ENCODE results near the gene ZMYND12. TPM values are rescaled to one million over a fixed set of nuclear protein-coding genes. Genes with fewer than 3 reads are reported as not detected.

The ZMYND12 gene
- total RNA-seq, 2 experiments from 2014 or later, result not detected

DNA sequence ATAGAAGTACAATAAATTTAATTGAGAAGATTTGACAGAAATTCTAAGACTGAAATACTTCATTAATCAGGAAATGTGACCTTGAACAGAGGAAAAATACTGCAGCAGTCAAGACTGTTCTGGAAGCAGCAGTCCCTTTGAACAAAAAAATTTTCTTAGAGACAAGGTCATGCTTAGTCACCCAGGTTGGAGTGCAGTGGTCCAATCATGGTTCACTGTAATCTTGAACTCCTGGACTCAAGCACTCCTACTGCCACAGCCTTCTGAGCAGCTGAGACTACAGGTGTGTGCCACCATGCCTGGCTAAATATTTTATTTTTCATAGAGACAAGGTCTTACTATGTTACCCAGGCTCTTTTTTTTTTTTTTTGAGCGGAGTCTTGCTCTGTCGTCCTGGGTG is 5.4 kb upstream of the ZMYND12 start:
- BruUV-seq (replicated peaks), result no TSS peak
- H3K4me2 ChIP-seq (ENCODE audit: low read length), result no peak overlapping the region
- peaks cover 17% of the 10 kb centered on the region; the same call in 1 of the 2 replicates for H3K36me3 ChIP-seq (ENCODE audit: insufficient read depth, low read length)
- no peaks in the 10 kb centered on the region for H3K9me3 ChIP-seq (ENCODE audit: low read length)
- peaks cover 17% of the 10 kb centered on the region for H3K4me1 ChIP-seq (ENCODE audit: insufficient read depth, low read length, poor library complexity, severe bottlenecking)
- no peak overlapping the region for H3K4me3 ChIP-seq (ENCODE audit: low read depth, low read length, poor library complexity, severe bottlenecking)
- H3K79me2 ChIP-seq (ENCODE audit: insufficient read depth, low read depth, low read length), result peaks cover 4% of the 10 kb centered on the region; the same call in 1 of the 2 replicates
- TF ChIP-seq, protein P1, sequence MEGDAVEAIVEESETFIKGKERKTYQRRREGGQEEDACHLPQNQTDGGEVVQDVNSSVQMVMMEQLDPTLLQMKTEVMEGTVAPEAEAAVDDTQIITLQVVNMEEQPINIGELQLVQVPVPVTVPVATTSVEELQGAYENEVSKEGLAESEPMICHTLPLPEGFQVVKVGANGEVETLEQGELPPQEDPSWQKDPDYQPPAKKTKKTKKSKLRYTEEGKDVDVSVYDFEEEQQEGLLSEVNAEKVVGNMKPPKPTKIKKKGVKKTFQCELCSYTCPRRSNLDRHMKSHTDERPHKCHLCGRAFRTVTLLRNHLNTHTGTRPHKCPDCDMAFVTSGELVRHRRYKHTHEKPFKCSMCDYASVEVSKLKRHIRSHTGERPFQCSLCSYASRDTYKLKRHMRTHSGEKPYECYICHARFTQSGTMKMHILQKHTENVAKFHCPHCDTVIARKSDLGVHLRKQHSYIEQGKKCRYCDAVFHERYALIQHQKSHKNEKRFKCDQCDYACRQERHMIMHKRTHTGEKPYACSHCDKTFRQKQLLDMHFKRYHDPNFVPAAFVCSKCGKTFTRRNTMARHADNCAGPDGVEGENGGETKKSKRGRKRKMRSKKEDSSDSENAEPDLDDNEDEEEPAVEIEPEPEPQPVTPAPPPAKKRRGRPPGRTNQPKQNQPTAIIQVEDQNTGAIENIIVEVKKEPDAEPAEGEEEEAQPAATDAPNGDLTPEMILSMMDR (conservative IDR thresholded peaks at IDR 0.05; ENCODE audit: low read length), result no peak
- TF ChIP-seq EZH2phosphoT487 (IDR thresholded peaks at IDR 0.05; ENCODE audit: borderline replicate concordance, low read depth, low read length), result no peak
- POLR2A ChIA-PET, result no interaction called here
- CTCF ChIA-PET (ENCODE audit: unreplicated experiment), result no interaction called here
- no peak for DNase-seq (ENCODE audit: low spot score)
- H2AFZ ChIP-seq (ENCODE audit: low read length), result no peak overlapping the region
- intact Hi-C loops (cut with micrococcal nuclease; ENCODE audit: unreplicated experiment), result no loop called here
- no peak overlapping the region for H3K27ac ChIP-seq (ENCODE audit: low read depth, low read length, poor library complexity, severe bottlenecking)
- no peaks in the 10 kb centered on the region for H4K20me1 ChIP-seq (ENCODE audit: insufficient read depth, low read length)
- no peaks in the 10 kb centered on the region for H3K9me2 ChIP-seq (ENCODE audit: insufficient read depth, low read length)

DNA sequence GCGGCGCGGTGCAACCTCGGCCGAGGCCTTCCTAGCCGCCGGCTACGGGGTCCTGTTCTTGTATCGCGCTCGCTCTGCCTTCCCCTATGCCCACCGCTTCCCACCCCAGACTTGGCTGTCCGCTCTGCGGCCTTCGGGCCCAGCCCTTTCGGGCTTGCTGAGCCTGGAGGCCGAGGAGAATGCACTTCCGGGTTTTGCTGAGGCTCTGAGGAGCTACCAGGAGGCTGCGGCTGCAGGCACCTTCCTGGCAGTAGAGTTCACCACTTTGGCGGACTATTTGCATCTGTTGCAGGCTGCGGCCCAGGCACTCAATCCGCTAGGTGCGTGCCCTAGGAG is 900 bp upstream of the ZMYND12 start:
- no TSS peak for BruUV-seq (replicated peaks)
- ChIA-PET CTCF (ENCODE audit: unreplicated experiment) (no interaction called here), POLR2A (interaction anchor here (0.6 to 1.2 kb wide), 3 partner anchors 140 to 310 kb away, joined by 3 read pairs; partner anchors contain the start of genes C1orf50, P3H1 and YBX1)
- Histone ChIP-seq H3K4me1 (ENCODE audit: insufficient read depth, low read length, poor library complexity, severe bottlenecking) (peaks cover 13% of the 10 kb centered on the region), H4K20me1 (ENCODE audit: insufficient read depth, low read length) (no peaks in the 10 kb centered on the region), H3K36me3 (ENCODE audit: insufficient read depth, low read length) (peaks cover 17% of the 10 kb centered on the region; the same call in 1 of the 2 replicates), H3K9me2 (ENCODE audit: insufficient read depth, low read length) (no peaks in the 10 kb centered on the region), H3K4me3 (ENCODE audit: low read depth, low read length, poor library complexity, severe bottlenecking) (peak overlapping the region; percentile 74), H3K9me3 (ENCODE audit: low read length) (no peaks in the 10 kb centered on the region), H3K79me2 (ENCODE audit: insufficient read depth, low read depth, low read length) (peaks cover 4% of the 10 kb centered on the region; the same call in 1 of the 2 replicates), H2AFZ (ENCODE audit: low read length) (peak overlapping the region; percentile 99), H3K4me2 (ENCODE audit: low read length) (peak overlapping the region; percentile 79), H3K27ac (ENCODE audit: low read depth, low read length, poor library complexity, severe bottlenecking) (peak overlapping the region; percentile 69)
- peak; percentile 83 for DNase-seq (ENCODE audit: low spot score)
- intact Hi-C loops (cut with micrococcal nuclease; ENCODE audit: unreplicated experiment), result loop anchor here (2.0 kb wide), 1 partner anchor 122 kb away; the partner anchor contains the start of gene FOXJ3
- TF ChIP-seq, protein P1 (conservative IDR thresholded peaks at IDR 0.05; ENCODE audit: low read length), result no peak
- TF ChIP-seq EZH2phosphoT487 (IDR thresholded peaks at IDR 0.05; ENCODE audit: borderline replicate concordance, low read depth, low read length), result no peak

DNA sequence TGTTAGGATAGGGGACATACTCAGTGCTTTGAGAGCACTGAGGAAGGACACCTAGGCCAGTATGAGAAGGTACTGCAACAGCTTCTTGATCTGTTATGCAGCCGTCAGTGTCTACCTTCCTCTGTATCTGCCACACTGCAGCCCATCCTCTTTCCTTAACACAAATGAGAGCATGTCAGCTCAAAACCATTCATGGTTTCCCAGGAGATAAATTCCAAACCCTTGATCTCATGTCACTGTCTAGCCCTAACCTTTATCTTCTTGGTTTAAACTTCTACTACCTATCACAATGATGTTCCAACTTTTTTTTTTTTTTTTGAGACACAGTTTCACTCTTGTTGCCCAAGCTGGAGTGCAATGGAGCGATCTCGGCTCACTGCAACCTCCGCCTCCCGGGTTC is 1.4 kb downstream of the ZMYND12 start:
- no peak for DNase-seq (ENCODE audit: low spot score)
- TF ChIP-seq, protein P1 (conservative IDR thresholded peaks at IDR 0.05; ENCODE audit: low read length), result no peak
- no peak for TF ChIP-seq EZH2phosphoT487 (IDR thresholded peaks at IDR 0.05; ENCODE audit: borderline replicate concordance, low read depth, low read length)
- H4K20me1 ChIP-seq (ENCODE audit: insufficient read depth, low read length), result no peaks in the 10 kb centered on the region
- BruUV-seq (replicated peaks), result no TSS peak
- no peak overlapping the region for H3K27ac ChIP-seq (ENCODE audit: low read depth, low read length, poor library complexity, severe bottlenecking)
- H3K4me3 ChIP-seq (ENCODE audit: low read depth, low read length, poor library complexity, severe bottlenecking), result no peak overlapping the region
- H2AFZ ChIP-seq (ENCODE audit: low read length), result no peak overlapping the region
- ChIA-PET POLR2A (interaction anchor here (0.7 kb wide), 1 partner anchor 57 kb away, joined by 4 read pairs; no protein-coding TSS in a partner anchor), CTCF (ENCODE audit: unreplicated experiment) (no interaction called here)
- peaks cover 12% of the 10 kb centered on the region; the same call in 1 of the 2 replicates for H3K36me3 ChIP-seq (ENCODE audit: insufficient read depth, low read length)
- no peak overlapping the region for H3K4me2 ChIP-seq (ENCODE audit: low read length)
- H3K79me2 ChIP-seq (ENCODE audit: insufficient read depth, low read depth, low read length), result peaks cover 4% of the 10 kb centered on the region; the same call in 1 of the 2 replicates
- intact Hi-C loops (cut with micrococcal nuclease; ENCODE audit: unreplicated experiment), result no loop called here
- H3K9me3 ChIP-seq (ENCODE audit: low read length), result no peaks in the 10 kb centered on the region
- H3K4me1 ChIP-seq (ENCODE audit: insufficient read depth, low read length, poor library complexity, severe bottlenecking), result peaks cover 12% of the 10 kb centered on the region
- H3K9me2 ChIP-seq (ENCODE audit: insufficient read depth, low read length), result no peaks in the 10 kb centered on the region

Data from OCI-LY7 (cell line).